HCT116 (cell line): Measurements from ENCODE around the gene ZNF2. TPM values are rescaled to one million over a fixed set of nuclear protein-coding genes. Genes with fewer than 3 reads are reported as not detected.

Experiments
- ATAC-seq: fragments of 200-7000 bp; cut with Tn5 transposase; 2 replicates; pipeline ENCODE4 v1.9.1; 2020; ENCODE audit warnings: mild to moderate bottlenecking, moderate library complexity
- BruUV-seq: library from RNA; stranded (reverse); fragments of 400-500 nt; replicated peaks from 2 replicates; lab custom pipeline; 2021; lab: Mats Ljungman, UMichigan
- CTCF ChIA-PET: fragments of 300-600 bp; sonication (Branson Sonifier 250); formaldehyde crosslinking; loops from one replicate; lab custom pipeline; 2021; ENCODE audit warnings: antibody characterized with exemption; lab: Charles Lee
- POLR2A ChIA-PET: fragments of 300-600, 350-600 bp; sonication (Branson Sonifier 250); formaldehyde crosslinking; loops from one replicate; lab custom pipeline; 2021; ENCODE audit warnings: antibody characterized with exemption; lab: Charles Lee
- RAD21 ChIA-PET, 2 experiments: fragments of 300-600 bp; sonication (Branson Sonifier 250); formaldehyde crosslinking; loops; one replicate each; lab custom pipeline; 2023; ENCODE audit warnings: low total read pairs in 2 of 2; ENCODE audit not compliant: uncharacterized antibody in 2 of 2, unreplicated experiment in 2 of 2, low non-redundant PET in 1 of 2; lab: Charles Lee
- DNase-seq: peaks from one replicate; pipeline ENCODE4 v3.0.0-alpha.2; 2010; ENCODE audit warnings: low read depth, low spot score
- H2AFZ ChIP-seq: fragments of 200-600 bp; shearing (Covaris generic), sonication (generic); 2 replicates; pipeline ENCODE4 v1.6.1; 2017; ENCODE audit warnings: low read depth, mixed run types, mixed read lengths, antibody characterized with exemption, low read length; ENCODE audit not compliant: poor library complexity, severe bottlenecking
- H3K27ac ChIP-seq: 2 replicates; pipeline ENCODE4 v1.5.1; 2012; ENCODE audit warnings: low read depth, low read length
- H3K27me3 ChIP-seq: fragments of 200-600 bp; sonication (generic); 2 replicates; pipeline ENCODE4 v1.6.1; 2016; ENCODE audit warnings: mixed run types, low read length, mixed read lengths; ENCODE audit not compliant: insufficient read depth
- H3K36me3 ChIP-seq, 2 experiments: fragments of 200-500 bp in 1 of 2; fragments of 200-600 bp in 1 of 2; sonication (Bioruptor generic) in 1 of 2; sonication (generic) in 1 of 2; 2 replicates each; pipeline versions ENCODE4 v1.5.1 to v1.6.1; 2014 to 2016; ENCODE audit warnings: low read length in 2 of 2, inconsistent platforms in 1 of 2, mixed read lengths in 1 of 2, mixed run types in 1 of 2; ENCODE audit not compliant: insufficient read depth in 2 of 2, control insufficient read depth in 1 of 2
- H3K4me1 ChIP-seq, 2 experiments: fragments of 200-600 bp in 1 of 2; sonication (generic) in 1 of 2; 2 replicates each; pipeline versions ENCODE4 v1.5.1 to v1.6.1; 2012 to 2017; ENCODE audit warnings: low read length in 2 of 2, inconsistent platforms in 1 of 2, mild to moderate bottlenecking in 1 of 2, mixed read lengths in 1 of 2, mixed run types in 1 of 2, moderate library complexity in 1 of 2; ENCODE audit not compliant: insufficient read depth in 2 of 2, control insufficient read depth in 1 of 2
- H3K4me2 ChIP-seq: fragments of 200-600 bp; sonication (generic); 2 replicates; pipeline ENCODE4 v1.6.1; 2017; ENCODE audit warnings: mixed run types, low read length, mixed read lengths
- H3K4me3 ChIP-seq, 2 experiments: fragments of 200-600 bp in 1 of 2; sonication (generic) in 1 of 2; replicated peaks in 1 of 2; 2 replicates each; pipeline ENCODE4 v1.5.1; 2011 to 2016; ENCODE audit warnings: low read length in 2 of 2, control low read depth in 1 of 2, low read depth in 1 of 2, mild to moderate bottlenecking in 1 of 2, mixed read lengths in 1 of 2, mixed run types in 1 of 2
- H3K79me2 ChIP-seq: fragments of 200-600 bp; sonication (generic); 2 replicates; pipeline ENCODE4 v1.6.1; 2017; ENCODE audit warnings: mild to moderate bottlenecking, mixed run types, low read length, moderate library complexity, mixed read lengths; ENCODE audit not compliant: insufficient read depth
- H3K9ac ChIP-seq: fragments of 200-600 bp; sonication (generic); 2 replicates; pipeline ENCODE4 v1.6.1; 2016; ENCODE audit warnings: low read length, mixed read lengths
- H3K9me2 ChIP-seq: fragments of 200-600 bp; sonication (generic), shearing (Covaris generic); 2 replicates; pipeline ENCODE4 v1.6.1; 2017; ENCODE audit warnings: mixed run types, mild to moderate bottlenecking, moderate library complexity; ENCODE audit not compliant: insufficient read depth
- H3K9me3 ChIP-seq, 2 experiments: fragments of 200-500 bp in 1 of 2; fragments of 200-600 bp in 1 of 2; sonication (Bioruptor generic) in 1 of 2; sonication (generic) in 1 of 2; 2 replicates each; pipeline ENCODE4 v1.6.1; 2014 to 2017; ENCODE audit warnings: low read length in 2 of 2, mixed read lengths in 2 of 2, inconsistent platforms in 1 of 2, low read depth in 1 of 2, mild to moderate bottlenecking in 1 of 2, mixed run types in 1 of 2, moderate library complexity in 1 of 2; ENCODE audit not compliant: control insufficient read depth in 1 of 2, insufficient read depth in 1 of 2
- H4K20me1 ChIP-seq: fragments of 200-600 bp; sonication (generic), shearing (Covaris generic); 2 replicates; pipeline ENCODE4 v1.6.1; 2017; ENCODE audit warnings: mixed run types, mild to moderate bottlenecking, moderate library complexity; ENCODE audit not compliant: insufficient read depth
- EGR1 ChIP-seq: IDR thresholded peaks from 2 replicates; pipeline ENCODE4 v1.6.1; 2012; ENCODE audit warnings: low read depth
- EZH2phosphoT487 ChIP-seq: fragments of 200-600 bp; IDR thresholded peaks from 2 replicates; pipeline ENCODE4 v1.6.1; 2018; ENCODE audit warnings: antibody characterized with exemption, borderline replicate concordance
- POLR2A ChIP-seq: IDR thresholded peaks from 2 replicates; pipeline ENCODE4 v1.7.0; 2011; ENCODE audit warnings: borderline replicate concordance; ENCODE audit not compliant: insufficient read depth, insufficient read length; ENCODE audit errors: extremely low read depth
- SP1 ChIP-seq: IDR thresholded peaks from 2 replicates; pipeline ENCODE4 v1.6.1; 2012; ENCODE audit warnings: low read depth
- SRF ChIP-seq: IDR thresholded peaks from 2 replicates; pipeline ENCODE4 v1.6.1; 2012; ENCODE audit warnings: low read depth
- TCF7L2 ChIP-seq: IDR thresholded peaks from 2 replicates; pipeline ENCODE4 v1.7.0; 2011; ENCODE audit warnings: borderline replicate concordance, inconsistent platforms; ENCODE audit not compliant: insufficient read depth, insufficient read length; ENCODE audit errors: extremely low read depth
- ZFX ChIP-seq: fragments of 450-650 bp; IDR thresholded peaks from 2 replicates; pipeline ENCODE4 v1.6.1; 2017
- intact Hi-C: fragments of 100-400 bp; cut with micrococcal nuclease; formaldehyde crosslinking; loops from 2 replicates; pipeline ENCODE4 v1.10.0; 2022
- total RNA-seq: library from RNA; stranded (reverse); gene quantifications from one replicate; pipeline ENCODE4 v1.2.1, GENCODE V29; 2021; ENCODE audit not compliant: unreplicated experiment
- TF ChIP-seq, protein P1 (sequence below): IDR thresholded peaks from 2 replicates; pipeline ENCODE4 v1.6.1; 2012
- TF ChIP-seq, protein P2 (sequence below): IDR thresholded peaks from 2 replicates; pipeline ENCODE4 v1.6.1; 2012; ENCODE audit warnings: low read depth
- TF ChIP-seq, protein P3 (sequence below): IDR thresholded peaks from 2 replicates; pipeline ENCODE4 v1.6.1; 2011; ENCODE audit warnings: mild to moderate bottlenecking, low read length, moderate library complexity; ENCODE audit not compliant: insufficient replicate concordance; ENCODE audit errors: extremely low read depth
- TF ChIP-seq, protein P4 (sequence below): IDR thresholded peaks from 2 replicates; pipeline ENCODE4 v1.6.1; 2012

The ZNF2 gene
- total RNA-seq, 1 experiment from 2014 or later, result 3.4 TPM

DNA sequence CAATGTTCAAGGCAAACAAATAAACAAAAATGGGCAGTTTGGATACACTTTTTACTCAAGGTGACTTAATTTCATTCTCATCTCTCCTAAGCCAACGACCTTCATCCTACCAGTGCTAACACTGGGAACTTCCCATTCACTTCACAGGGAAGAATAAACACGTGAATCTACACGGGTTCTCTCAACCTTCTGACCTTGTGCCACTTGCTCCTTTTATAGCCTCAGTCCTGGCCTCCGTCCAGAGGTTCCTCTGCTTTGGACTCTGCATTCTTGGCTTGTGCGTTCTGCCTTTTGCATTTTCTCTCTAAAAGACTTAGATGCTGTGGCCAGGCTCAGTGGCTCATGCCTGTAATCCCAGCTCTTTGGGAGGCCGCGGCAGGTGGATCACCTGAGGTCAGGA is 13.8 kb downstream of the ZNF2 start:
- no peaks in the 10 kb centered on the region for H3K27me3 ChIP-seq
- peaks cover 2 to 17% of the 10 kb centered on the region in 2 experiments; a peak in 2 of 4 replicates for H3K36me3 ChIP-seq
- no peak overlapping the region for H3K27ac ChIP-seq
- no peaks in the 10 kb centered on the region for H3K9me2 ChIP-seq
- no peak overlapping the region for H3K4me3 ChIP-seq
- H3K9ac ChIP-seq, result no peak overlapping the region
- BruUV-seq, result no TSS peak
- H3K4me2 ChIP-seq, result no peak overlapping the region
- no peaks in the 10 kb centered on the region for H4K20me1 ChIP-seq
- H3K9me3 ChIP-seq, result no peaks in the 10 kb centered on the region
- ChIA-PET CTCF (no interaction called here), RAD21 (no interaction called here)
- no peak for DNase-seq
- no peak overlapping the region for H2AFZ ChIP-seq
- intact Hi-C loops, result no loop called here
- H3K4me1 ChIP-seq, result no peaks in the 10 kb centered on the region
- TF ChIP-seq, protein P1, sequence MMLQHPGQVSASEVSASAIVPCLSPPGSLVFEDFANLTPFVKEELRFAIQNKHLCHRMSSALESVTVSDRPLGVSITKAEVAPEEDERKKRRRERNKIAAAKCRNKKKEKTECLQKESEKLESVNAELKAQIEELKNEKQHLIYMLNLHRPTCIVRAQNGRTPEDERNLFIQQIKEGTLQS, result no peak
- TF ChIP-seq POLR2A, result no peak
- TF ChIP-seq, protein P2, sequence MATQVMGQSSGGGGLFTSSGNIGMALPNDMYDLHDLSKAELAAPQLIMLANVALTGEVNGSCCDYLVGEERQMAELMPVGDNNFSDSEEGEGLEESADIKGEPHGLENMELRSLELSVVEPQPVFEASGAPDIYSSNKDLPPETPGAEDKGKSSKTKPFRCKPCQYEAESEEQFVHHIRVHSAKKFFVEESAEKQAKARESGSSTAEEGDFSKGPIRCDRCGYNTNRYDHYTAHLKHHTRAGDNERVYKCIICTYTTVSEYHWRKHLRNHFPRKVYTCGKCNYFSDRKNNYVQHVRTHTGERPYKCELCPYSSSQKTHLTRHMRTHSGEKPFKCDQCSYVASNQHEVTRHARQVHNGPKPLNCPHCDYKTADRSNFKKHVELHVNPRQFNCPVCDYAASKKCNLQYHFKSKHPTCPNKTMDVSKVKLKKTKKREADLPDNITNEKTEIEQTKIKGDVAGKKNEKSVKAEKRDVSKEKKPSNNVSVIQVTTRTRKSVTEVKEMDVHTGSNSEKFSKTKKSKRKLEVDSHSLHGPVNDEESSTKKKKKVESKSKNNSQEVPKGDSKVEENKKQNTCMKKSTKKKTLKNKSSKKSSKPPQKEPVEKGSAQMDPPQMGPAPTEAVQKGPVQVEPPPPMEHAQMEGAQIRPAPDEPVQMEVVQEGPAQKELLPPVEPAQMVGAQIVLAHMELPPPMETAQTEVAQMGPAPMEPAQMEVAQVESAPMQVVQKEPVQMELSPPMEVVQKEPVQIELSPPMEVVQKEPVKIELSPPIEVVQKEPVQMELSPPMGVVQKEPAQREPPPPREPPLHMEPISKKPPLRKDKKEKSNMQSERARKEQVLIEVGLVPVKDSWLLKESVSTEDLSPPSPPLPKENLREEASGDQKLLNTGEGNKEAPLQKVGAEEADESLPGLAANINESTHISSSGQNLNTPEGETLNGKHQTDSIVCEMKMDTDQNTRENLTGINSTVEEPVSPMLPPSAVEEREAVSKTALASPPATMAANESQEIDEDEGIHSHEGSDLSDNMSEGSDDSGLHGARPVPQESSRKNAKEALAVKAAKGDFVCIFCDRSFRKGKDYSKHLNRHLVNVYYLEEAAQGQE, result no peak
- TF ChIP-seq, protein P3, sequence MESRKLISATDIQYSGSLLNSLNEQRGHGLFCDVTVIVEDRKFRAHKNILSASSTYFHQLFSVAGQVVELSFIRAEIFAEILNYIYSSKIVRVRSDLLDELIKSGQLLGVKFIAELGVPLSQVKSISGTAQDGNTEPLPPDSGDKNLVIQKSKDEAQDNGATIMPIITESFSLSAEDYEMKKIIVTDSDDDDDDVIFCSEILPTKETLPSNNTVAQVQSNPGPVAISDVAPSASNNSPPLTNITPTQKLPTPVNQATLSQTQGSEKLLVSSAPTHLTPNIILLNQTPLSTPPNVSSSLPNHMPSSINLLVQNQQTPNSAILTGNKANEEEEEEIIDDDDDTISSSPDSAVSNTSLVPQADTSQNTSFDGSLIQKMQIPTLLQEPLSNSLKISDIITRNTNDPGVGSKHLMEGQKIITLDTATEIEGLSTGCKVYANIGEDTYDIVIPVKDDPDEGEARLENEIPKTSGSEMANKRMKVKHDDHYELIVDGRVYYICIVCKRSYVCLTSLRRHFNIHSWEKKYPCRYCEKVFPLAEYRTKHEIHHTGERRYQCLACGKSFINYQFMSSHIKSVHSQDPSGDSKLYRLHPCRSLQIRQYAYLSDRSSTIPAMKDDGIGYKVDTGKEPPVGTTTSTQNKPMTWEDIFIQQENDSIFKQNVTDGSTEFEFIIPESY, result no peak
- TF ChIP-seq, protein P4, sequence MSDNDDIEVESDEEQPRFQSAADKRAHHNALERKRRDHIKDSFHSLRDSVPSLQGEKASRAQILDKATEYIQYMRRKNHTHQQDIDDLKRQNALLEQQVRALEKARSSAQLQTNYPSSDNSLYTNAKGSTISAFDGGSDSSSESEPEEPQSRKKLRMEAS, result no peak
- TF ChIP-seq EGR1, result no peak
- TF ChIP-seq TCF7L2, result no peak
- no peak for TF ChIP-seq SRF
- no peak for TF ChIP-seq EZH2phosphoT487
- TF ChIP-seq SP1, result no peak
- TF ChIP-seq ZFX, result no peak
- TF ChIP-seq, all 23 proteins: peak for 0
- no peaks in the 10 kb centered on the region for H3K79me2 ChIP-seq
- no peak for ATAC-seq
- POLR2A ChIA-PET, result no interaction called here
